Measurements from ENCODE around the gene TP53BP1.

TP53BP1 gene

GRCh38 chr15:43508991-43509659, 16.2 kb upstream of the TP53BP1 start:
- Histone ChIP-seq H3K27ac (ENCODE audit: low read length) (peak overlapping the region; percentile 72), H3K4me3 (ENCODE audit: low read depth in 1 of 2, low read length in 2 of 2) (peak overlapping the region in 1 of 2 donors; percentile 85), H3K36me3 (ENCODE audit: control insufficient read depth in 1 of 2, insufficient read depth in 2 of 2, low read length in 2 of 2) (no peaks in the 10 kb centered on the region), H3K27me3 (ENCODE audit: low read depth, low read length) (no peaks in the 10 kb centered on the region), H3K4me1 (ENCODE audit: control insufficient read depth in 1 of 2, insufficient read depth in 2 of 2, low read length in 2 of 2) (peaks cover 0 to 25% of the 10 kb centered on the region in 2 donors), H3K9me3 (ENCODE audit: control insufficient read depth in 1 of 2, low read length in 2 of 2) (no peaks in the 10 kb centered on the region)

- Histone ChIP-seq H3K4me1 (ENCODE audit: control insufficient read depth in 1 of 2, insufficient read depth in 2 of 2, low read length in 2 of 2) (peaks cover 0 to 24% of the 10 kb centered on the region in 2 donors), H3K36me3 (ENCODE audit: control insufficient read depth in 1 of 2, insufficient read depth in 2 of 2, low read length in 2 of 2) (no peaks in the 10 kb centered on the region), H3K4me3 (ENCODE audit: low read depth in 1 of 2, low read length in 2 of 2) (no peak overlapping the region), H3K9me3 (ENCODE audit: control insufficient read depth in 1 of 2, low read length in 2 of 2) (no peaks in the 10 kb centered on the region), H3K27ac (ENCODE audit: low read length) (no peak overlapping the region), H3K27me3 (ENCODE audit: low read depth, low read length) (no peaks in the 10 kb centered on the region)
These were observed 15.5 kb upstream of the TP53BP1 start for GRCh38 chr15:43508421-43508820.

- no peaks in the 10 kb centered on the region for H3K9me3 ChIP-seq (ENCODE audit: control insufficient read depth in 1 of 2, low read length in 2 of 2)
- no peaks in the 10 kb centered on the region for H3K27me3 ChIP-seq (ENCODE audit: low read depth, low read length)
- H3K4me3 ChIP-seq (ENCODE audit: low read depth in 1 of 2, low read length in 2 of 2): no peak overlapping the region
- H3K36me3 ChIP-seq (ENCODE audit: control insufficient read depth in 1 of 2, insufficient read depth in 2 of 2, low read length in 2 of 2): no peaks in the 10 kb centered on the region
- H3K4me1 ChIP-seq (ENCODE audit: control insufficient read depth in 1 of 2, insufficient read depth in 2 of 2, low read length in 2 of 2): peaks cover 0 to 14% of the 10 kb centered on the region in 2 donors
- no peak overlapping the region for H3K27ac ChIP-seq (ENCODE audit: low read length)
These were observed 12.8 kb upstream of the TP53BP1 start for GRCh38 chr15:43505738-43506137.

GRCh38 chr15:43499635-43500034, 6.7 kb upstream of the TP53BP1 start:
- H3K36me3 ChIP-seq (ENCODE audit: control insufficient read depth in 1 of 2, insufficient read depth in 2 of 2, low read length in 2 of 2): no peaks in the 10 kb centered on the region
- no peaks in the 10 kb centered on the region for H3K27me3 ChIP-seq (ENCODE audit: low read depth, low read length)
- no peak overlapping the region for H3K4me3 ChIP-seq (ENCODE audit: low read depth in 1 of 2, low read length in 2 of 2)
- no peaks in the 10 kb centered on the region for H3K9me3 ChIP-seq (ENCODE audit: control insufficient read depth in 1 of 2, low read length in 2 of 2)
- H3K27ac ChIP-seq (ENCODE audit: low read length): no peak overlapping the region
- H3K4me1 ChIP-seq (ENCODE audit: control insufficient read depth in 1 of 2, insufficient read depth in 2 of 2, low read length in 2 of 2): no peaks in the 10 kb centered on the region

- no peak overlapping the region for H3K27ac ChIP-seq (ENCODE audit: low read length)
- H3K27me3 ChIP-seq (ENCODE audit: low read depth, low read length): no peaks in the 10 kb centered on the region
- H3K4me1 ChIP-seq (ENCODE audit: control insufficient read depth in 1 of 2, insufficient read depth in 2 of 2, low read length in 2 of 2): no peaks in the 10 kb centered on the region
- no peaks in the 10 kb centered on the region for H3K9me3 ChIP-seq (ENCODE audit: control insufficient read depth in 1 of 2, low read length in 2 of 2)
- no peak overlapping the region for H3K4me3 ChIP-seq (ENCODE audit: low read depth in 1 of 2, low read length in 2 of 2)
- H3K36me3 ChIP-seq (ENCODE audit: control insufficient read depth in 1 of 2, insufficient read depth in 2 of 2, low read length in 2 of 2): no peaks in the 10 kb centered on the region
These were observed 6.0 kb upstream of the TP53BP1 start for GRCh38 chr15:43498990-43499389.

- H3K4me3 ChIP-seq (ENCODE audit: low read depth in 1 of 2, low read length in 2 of 2): peak overlapping the region; percentile 82 to 89
These were observed 932 bp upstream of the TP53BP1 start for GRCh38 chr15:43493703-43494472.

GRCh38 chr15:43492266-43492665, 690 bp downstream of the TP53BP1 start:
- H3K36me3 ChIP-seq (ENCODE audit: control insufficient read depth in 1 of 2, insufficient read depth in 2 of 2, low read length in 2 of 2): peaks cover 0 to 16% of the 10 kb centered on the region in 2 donors
- no peaks in the 10 kb centered on the region for H3K27me3 ChIP-seq (ENCODE audit: low read depth, low read length)
- no peaks in the 10 kb centered on the region for H3K9me3 ChIP-seq (ENCODE audit: control insufficient read depth in 1 of 2, low read length in 2 of 2)
- peak overlapping the region; percentile 82 to 89 for H3K4me3 ChIP-seq (ENCODE audit: low read depth in 1 of 2, low read length in 2 of 2)
- peak overlapping the region; percentile 87 for H3K27ac ChIP-seq (ENCODE audit: low read length)
- H3K4me1 ChIP-seq (ENCODE audit: control insufficient read depth in 1 of 2, insufficient read depth in 2 of 2, low read length in 2 of 2): peaks cover 0 to 18% of the 10 kb centered on the region in 2 donors

More at GRCh38 chr15:43493703-43494472, 932 bp upstream of the TP53BP1 start:
- peaks cover 0 to 5% of the 10 kb centered on the region in 2 donors for H3K36me3 ChIP-seq (ENCODE audit: control insufficient read depth in 1 of 2, insufficient read depth in 2 of 2, low read length in 2 of 2)
- H3K27ac ChIP-seq (ENCODE audit: low read length): peak overlapping the region; percentile 87
- no peaks in the 10 kb centered on the region for H3K27me3 ChIP-seq (ENCODE audit: low read depth, low read length)
- H3K4me1 ChIP-seq (ENCODE audit: control insufficient read depth in 1 of 2, insufficient read depth in 2 of 2, low read length in 2 of 2): peaks cover 0 to 18% of the 10 kb centered on the region in 2 donors
- no peaks in the 10 kb centered on the region for H3K9me3 ChIP-seq (ENCODE audit: control insufficient read depth in 1 of 2, low read length in 2 of 2)

- no peak overlapping the region for H3K4me3 ChIP-seq (ENCODE audit: low read depth in 1 of 2, low read length in 2 of 2)
- no peaks in the 10 kb centered on the region for H3K9me3 ChIP-seq (ENCODE audit: control insufficient read depth in 1 of 2, low read length in 2 of 2)
- H3K36me3 ChIP-seq (ENCODE audit: control insufficient read depth in 1 of 2, insufficient read depth in 2 of 2, low read length in 2 of 2): peaks cover 0 to 20% of the 10 kb centered on the region in 2 donors
- no peak overlapping the region for H3K27ac ChIP-seq (ENCODE audit: low read length)
- H3K4me1 ChIP-seq (ENCODE audit: control insufficient read depth in 1 of 2, insufficient read depth in 2 of 2, low read length in 2 of 2): peaks cover 0 to 18% of the 10 kb centered on the region in 2 donors
- H3K27me3 ChIP-seq (ENCODE audit: low read depth, low read length): no peaks in the 10 kb centered on the region
These were observed 3.8 kb downstream of the TP53BP1 start for GRCh38 chr15:43489191-43489590.

GRCh38 chr15:43488790-43489189, 4.2 kb downstream of the TP53BP1 start:
- Histone ChIP-seq H3K27me3 (ENCODE audit: low read depth, low read length) (no peaks in the 10 kb centered on the region), H3K36me3 (ENCODE audit: control insufficient read depth in 1 of 2, insufficient read depth in 2 of 2, low read length in 2 of 2) (peaks cover 0 to 20% of the 10 kb centered on the region in 2 donors), H3K9me3 (ENCODE audit: control insufficient read depth in 1 of 2, low read length in 2 of 2) (no peaks in the 10 kb centered on the region), H3K4me3 (ENCODE audit: low read depth in 1 of 2, low read length in 2 of 2) (no peak overlapping the region), H3K4me1 (ENCODE audit: control insufficient read depth in 1 of 2, insufficient read depth in 2 of 2, low read length in 2 of 2) (peaks cover 0 to 18% of the 10 kb centered on the region in 2 donors), H3K27ac (ENCODE audit: low read length) (no peak overlapping the region)

- no peak overlapping the region for H3K4me3 ChIP-seq (ENCODE audit: low read depth in 1 of 2, low read length in 2 of 2)
- no peaks in the 10 kb centered on the region for H3K9me3 ChIP-seq (ENCODE audit: control insufficient read depth in 1 of 2, low read length in 2 of 2)
- no peaks in the 10 kb centered on the region for H3K27me3 ChIP-seq (ENCODE audit: low read depth, low read length)
- no peak overlapping the region for H3K27ac ChIP-seq (ENCODE audit: low read length)
- peaks cover 0 to 15% of the 10 kb centered on the region in 2 donors for H3K4me1 ChIP-seq (ENCODE audit: control insufficient read depth in 1 of 2, insufficient read depth in 2 of 2, low read length in 2 of 2)
- peaks cover 0 to 20% of the 10 kb centered on the region in 2 donors for H3K36me3 ChIP-seq (ENCODE audit: control insufficient read depth in 1 of 2, insufficient read depth in 2 of 2, low read length in 2 of 2)
These were observed 5.6 kb downstream of the TP53BP1 start for GRCh38 chr15:43487271-43487895.

GRCh38 chr15:43484455-43484854, 8.5 kb downstream of the TP53BP1 start:
- Histone ChIP-seq H3K36me3 (ENCODE audit: control insufficient read depth in 1 of 2, insufficient read depth in 2 of 2, low read length in 2 of 2) (peaks cover 5 to 26% of the 10 kb centered on the region in 2 donors), H3K4me1 (ENCODE audit: control insufficient read depth in 1 of 2, insufficient read depth in 2 of 2, low read length in 2 of 2) (peaks cover 0 to 5% of the 10 kb centered on the region in 2 donors), H3K27ac (ENCODE audit: low read length) (no peak overlapping the region), H3K4me3 (ENCODE audit: low read depth in 1 of 2, low read length in 2 of 2) (no peak overlapping the region), H3K9me3 (ENCODE audit: control insufficient read depth in 1 of 2, low read length in 2 of 2) (no peaks in the 10 kb centered on the region), H3K27me3 (ENCODE audit: low read depth, low read length) (no peaks in the 10 kb centered on the region)

All from muscle layer of duodenum (tissue), 2 donors.